Activated gamma-delta T cell treated with Interleukin-2 at 50 U/mL for 16 hours (primary cell): ENCODE measurements around the gene TCF12.

Source experiments
- DNase-seq: peaks from one replicate; pipeline ENCODE4 v3.0.0-alpha.2; 2020

TCF12 gene

DNA sequence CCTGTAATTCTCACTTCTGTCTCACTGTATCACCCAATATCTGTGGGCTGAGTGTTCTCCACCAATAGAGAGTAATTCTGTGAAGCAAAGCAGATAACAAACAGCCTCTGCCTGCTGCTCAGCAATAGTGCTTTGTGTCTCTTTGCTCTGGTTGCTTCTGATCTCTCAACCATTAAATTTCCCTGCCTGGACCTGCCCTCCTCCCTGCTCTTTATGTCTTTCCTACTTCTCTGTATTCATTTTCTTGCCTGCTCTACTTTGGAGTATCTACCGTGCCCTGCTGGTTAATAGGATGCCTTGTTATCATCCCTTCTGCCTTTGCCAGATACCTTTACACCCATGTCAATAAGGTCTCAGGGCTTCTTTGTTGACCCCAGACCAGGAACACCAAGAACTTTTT is 355.0 kb downstream of the TCF12 start:
- DNase-seq = no peak

DNA sequence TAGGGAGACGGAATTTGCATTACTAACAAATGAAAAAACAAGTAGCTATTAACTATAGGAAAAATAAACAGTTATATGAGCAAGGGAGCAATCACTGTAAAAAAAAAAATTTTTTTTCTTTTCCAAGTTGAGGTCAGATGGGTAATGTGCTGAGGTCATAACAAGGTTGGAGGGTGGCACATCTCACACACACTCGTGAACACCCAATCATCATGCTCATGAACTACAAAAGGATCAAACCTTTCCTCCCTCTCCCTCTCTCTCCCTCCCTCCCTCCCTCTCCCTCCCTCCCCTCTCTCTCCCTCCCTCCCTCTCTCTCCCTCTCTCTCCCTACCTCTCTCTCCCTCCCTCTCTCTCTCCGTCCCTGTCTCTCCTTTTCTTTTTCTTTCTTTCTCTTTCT is 360.0 kb downstream of the TCF12 start:
- DNase-seq = no peak

DNA sequence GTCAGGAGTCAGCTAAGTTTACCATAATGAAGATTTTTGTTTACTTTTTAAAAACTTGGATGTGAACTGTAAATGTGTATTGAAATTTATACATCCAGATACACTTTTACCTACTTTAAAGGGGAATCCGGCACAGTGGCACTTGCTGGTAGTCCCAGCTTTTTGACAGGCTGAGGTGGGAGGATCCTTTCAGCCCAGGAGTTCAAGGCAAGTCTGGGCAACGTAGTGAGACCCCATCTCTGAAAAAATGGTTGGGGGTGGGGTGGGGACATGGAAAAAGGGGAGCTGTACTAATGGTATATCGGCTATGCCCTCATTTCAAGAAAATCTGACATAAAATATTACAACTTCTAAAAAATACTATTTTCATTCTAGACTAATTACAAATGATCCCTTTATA is 362.0 kb downstream of the TCF12 start:
- DNase-seq = no peak

DNA sequence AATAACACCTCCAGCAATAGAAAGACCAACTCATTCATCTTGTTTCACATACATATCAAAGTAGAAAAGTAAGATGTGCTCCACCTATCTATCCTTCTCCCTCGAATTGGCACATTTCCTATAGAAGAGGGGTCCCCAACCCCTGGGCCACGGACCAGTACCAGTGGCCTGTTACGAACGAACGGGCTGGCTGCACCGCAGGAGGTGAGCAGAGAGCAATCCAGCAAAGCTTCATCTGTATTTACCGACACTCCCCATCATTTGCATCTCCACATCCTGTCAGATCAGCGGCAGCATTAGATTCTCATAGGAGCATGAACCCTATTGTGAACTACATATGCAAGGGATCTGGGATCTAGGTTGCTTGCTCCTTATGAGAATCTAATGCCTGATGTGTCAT is 362.9 kb downstream of the TCF12 start:
- DNase-seq = no peak

DNA sequence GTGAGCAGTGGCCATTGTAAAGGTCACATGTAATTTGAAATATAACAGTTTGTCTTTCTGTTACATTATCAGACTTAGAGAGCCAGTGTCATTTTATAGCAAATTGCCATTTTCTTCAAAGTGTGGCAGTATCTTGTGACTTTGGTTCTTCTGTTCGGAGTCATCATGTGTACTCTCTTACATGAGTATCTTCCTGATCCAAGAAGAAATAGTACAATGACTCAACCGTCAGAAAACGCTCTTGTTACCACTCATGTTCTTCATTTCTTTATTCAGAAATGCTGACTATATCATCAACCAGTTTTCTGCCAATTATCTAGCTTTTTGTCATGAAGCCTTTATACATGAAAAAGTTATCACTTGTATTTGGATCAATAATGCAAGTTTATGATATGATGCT is 364.2 kb downstream of the TCF12 start:
- DNase-seq = no peak

DNA sequence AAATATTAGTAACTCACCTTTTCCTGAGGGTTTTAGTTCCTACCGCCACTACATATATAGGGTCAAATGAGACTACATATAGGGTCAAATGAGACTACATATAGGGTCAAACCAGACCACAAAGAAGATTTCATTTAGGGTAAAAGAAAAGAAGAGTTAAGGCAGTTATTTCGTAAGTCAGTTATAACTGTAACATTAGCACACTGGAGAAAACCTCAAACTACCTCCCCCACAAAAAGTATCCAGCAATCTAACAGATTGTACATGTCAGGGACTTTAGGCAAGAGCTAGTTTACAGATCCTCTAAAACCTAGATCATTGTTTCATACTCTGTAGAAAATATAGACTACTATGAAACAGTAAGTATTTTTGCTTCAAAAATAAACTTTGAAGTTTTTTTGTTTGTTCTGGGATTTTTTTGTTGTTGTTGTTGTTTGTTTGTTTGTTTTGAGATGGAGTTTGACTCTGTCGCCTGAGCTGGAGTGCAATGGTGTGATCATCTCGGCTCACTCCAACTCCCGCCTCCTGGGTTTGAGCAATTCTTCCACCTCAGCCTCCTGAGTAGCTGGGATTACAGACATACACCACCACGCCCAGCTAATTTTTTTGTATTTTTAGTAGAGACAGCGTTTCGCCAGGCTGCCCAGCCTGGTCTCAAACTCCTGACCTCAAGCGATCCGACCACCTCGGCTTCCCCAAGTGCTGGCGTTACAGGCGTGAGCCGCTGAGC is 365.5 kb downstream of the TCF12 start:
- no peak for DNase-seq

DNA sequence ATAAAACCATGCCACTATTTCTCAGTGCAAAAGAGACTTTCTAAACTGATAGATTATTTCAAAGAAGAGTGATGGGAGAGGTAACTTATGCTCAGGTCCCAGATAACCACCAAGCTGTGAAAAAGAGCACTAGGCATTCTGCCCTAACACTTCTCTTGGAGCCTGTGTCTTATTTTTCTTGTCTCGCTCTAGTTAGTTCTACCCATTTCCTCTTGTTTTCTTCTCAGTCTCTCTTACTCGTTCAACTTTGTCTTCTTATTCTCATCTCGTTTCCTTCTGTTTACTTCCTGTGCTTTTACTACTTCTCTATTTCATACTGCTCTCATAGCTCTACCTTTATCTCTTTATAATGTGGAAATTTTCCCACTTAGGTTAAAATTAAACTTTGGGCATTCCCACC is 366.1 kb downstream of the TCF12 start:
- DNase-seq = no peak

DNA sequence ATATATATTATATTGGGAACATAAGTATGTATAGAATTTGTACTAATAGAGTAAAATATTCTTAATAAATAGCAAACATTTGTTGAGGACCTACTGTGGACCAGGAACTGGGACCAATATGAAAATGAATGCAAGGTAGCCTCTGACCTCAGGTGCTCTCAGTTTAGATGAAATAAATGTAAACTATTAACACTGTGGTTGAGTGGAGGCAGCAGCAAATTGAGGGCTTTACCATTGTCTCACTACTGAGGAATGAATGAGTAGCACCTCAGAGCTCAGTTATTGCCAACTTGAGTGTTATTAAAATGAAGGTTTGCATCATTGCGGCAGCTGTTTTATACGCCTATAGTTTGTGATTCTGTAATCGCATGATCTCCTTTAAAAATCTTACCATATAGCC is 366.9 kb downstream of the TCF12 start:
- no peak for DNase-seq

DNA sequence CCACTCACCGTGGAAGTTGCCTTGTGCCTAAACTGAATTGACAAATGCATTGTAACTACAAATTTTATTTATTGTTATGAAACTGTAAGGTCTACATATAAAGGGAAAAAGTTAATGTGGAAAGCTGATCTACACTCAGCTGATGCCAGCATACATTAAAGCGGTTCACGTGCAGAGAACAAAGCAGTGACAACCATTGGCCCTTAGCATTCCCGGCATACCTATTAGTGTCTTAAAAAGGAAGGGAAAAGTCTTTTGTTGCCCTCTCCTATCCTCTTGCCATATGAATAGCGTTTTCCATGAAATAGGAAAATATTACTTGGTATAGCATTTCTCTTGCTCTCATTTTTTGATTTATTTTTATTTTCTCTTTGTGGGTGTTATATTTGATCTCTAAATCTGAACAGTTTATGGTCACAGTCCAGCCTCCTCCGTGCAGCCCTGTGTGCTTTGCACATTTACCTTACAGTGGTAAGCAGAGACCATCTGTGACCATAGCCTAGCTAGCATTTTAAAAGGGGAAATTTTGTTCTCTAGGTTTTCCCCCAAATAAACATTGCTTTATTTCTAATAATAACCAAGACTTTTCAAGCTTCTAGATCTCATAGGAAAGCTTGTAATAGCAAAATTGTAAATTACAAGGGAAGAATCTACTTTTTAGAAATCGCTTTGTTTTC is 368.1 kb downstream of the TCF12 start:
- no peak for DNase-seq

DNA sequence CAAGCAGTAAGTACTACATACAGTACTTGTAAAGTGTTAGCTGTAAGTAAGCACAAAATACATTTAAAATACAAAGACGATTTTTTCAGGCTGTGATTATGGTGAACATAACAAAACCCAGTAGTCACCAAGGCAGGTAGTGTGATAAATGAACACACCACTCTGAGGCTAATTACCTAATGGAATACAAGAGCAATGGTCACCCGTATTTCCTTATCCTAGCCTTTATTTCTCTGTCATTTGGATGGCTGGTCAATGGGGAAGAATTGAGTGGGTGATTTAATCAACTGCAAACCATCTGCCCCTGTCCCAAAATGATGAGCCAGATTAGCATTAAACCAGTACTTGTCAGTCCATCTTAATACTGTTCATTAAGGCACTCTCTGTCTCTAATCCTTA is 368.7 kb downstream of the TCF12 start:
- DNase-seq = no peak

DNA sequence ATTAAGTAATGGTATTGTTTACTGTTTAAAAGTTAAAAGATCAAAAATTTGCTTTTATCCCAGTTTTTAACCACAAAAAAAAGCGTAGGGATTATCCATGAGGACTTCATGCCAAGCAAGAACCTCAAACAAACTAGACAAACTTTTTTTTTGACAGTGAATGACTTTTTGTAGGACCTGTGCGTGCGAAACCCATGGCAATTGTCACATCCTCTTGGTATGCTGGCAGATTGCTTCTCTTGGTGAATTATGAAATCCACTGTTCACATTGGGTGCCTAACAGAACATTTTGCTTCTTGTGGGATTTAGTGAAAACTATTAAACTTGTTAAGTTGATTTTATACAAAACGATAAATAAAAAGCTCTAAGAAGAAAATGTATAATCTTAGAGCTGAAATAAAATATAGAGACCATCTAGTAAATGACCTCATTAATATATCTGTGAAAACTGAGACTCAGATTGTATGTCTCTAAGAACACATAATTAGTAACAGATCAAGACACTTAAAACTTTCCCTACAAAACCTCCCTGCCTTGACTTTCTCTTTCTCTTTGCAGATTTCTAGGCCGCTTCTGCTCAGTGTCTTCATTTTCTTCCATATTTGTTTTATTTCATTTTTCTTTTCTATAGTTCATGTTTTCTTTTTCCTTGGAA is 370.6 kb downstream of the TCF12 start:
- no peak for DNase-seq

DNA sequence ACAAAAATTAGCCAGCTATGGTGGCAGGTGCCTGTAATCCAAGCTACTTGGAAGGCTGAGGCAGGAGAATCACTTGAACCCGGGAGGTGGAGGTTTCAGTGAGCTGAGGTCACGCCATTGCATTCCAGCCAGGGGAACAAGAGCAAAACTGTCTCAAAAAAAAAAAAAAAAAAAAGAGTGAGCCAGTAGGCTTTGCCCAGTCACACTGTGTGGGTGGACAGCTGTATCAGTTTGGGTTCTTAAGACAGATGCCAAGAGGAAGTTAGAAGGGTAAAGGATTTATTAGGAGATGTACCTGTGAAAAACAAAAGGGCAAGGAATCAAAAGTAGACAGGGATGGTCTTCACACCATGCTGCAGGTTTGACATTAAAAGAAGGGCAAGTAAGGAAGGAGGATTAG is 371.7 kb downstream of the TCF12 start:
- DNase-seq = no peak

DNA sequence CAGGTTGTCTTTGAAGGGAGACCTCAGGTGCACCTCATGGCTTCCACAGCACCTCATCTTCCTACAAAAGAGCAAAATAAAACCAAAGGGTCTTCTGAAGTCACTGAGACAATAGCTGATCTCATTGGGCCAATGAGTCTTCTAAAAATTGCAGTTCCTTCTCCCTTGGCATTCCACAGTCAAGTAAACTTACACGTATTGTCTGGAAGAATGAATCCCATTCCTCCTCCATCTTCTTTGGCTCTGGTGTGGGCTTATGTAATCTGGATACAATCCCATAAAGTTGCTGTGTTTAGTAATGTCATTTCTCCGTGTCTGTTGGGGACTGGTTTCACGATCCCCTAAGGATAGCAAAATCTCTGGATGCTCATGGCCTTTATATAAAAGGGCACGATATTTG is 372.4 kb downstream of the TCF12 start:
- no peak for DNase-seq

DNA sequence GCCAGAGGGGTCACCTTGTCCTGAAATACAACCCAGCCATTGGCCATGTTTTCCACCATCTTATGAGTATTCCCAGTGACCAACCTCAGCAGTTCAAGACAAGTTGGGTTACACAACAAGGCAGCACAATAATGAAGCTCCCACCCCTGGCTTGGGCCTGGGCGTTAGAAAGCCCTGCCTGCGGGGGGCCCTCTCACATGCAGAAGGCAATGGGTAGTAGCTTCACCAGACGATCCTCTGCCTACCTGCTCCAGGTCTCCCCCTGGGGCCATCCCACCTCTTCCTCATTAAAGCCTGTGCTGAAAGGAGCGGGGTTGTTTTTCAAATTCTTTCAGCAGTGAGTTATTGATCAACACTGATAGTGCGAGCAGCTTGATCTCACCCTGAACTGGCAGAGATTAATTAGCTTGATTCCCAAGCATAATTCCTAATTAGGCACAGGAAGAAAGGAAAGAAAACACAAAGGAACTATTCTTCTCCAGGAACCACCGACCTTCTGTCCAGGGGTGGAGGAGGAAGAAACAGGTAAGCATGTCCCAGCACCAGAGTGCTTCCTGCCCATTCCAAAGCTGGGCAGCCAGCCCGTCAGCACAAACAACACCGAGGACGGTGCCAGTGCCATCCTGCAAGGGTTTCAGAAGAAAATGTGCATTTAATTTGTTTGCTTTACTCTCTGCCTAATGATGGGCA is 378.2 kb downstream of the TCF12 start:
- no peak for DNase-seq

DNA sequence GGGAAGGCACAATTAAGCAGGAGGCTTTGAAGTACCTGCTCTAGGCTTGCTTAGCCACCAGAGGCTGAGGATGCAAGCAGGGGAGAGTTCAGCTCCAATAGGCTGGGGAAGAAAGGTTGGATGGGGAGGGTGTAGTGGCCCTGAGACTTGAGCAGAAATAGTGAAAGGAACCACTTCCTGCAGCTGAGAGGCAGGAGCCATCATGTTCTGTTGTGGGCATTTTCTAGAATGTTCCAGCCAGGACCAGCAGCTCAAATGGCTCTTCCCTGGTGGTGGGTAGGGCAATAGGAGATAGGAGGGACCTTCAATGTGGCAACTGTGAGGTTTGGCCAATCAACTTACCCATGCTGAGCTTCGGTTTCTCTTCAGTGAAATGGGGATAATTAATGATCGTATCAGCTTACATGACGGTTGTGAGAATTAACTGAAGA is 378.7 kb downstream of the TCF12 start:
- DNase-seq = no peak

DNA sequence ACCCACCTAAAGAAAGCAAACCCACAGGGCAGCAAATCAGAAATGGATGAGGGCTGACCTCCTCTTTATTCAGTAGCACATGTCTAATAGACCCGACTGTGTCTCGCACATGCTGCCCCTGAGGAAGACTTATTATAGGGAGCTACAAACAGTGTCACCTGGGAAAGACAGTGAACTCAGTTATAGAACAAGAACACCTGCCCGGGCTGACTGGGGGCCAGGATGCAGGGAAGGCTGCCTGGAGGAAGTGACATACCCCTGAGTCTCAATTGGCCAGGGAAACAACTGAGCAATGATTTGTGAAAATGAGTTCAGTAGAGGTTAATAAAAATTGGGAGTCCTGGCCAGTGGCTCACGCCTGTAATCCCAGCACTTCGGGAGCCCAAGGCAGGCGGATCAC is 379.2 kb downstream of the TCF12 start:
- DNase-seq = no peak

DNA sequence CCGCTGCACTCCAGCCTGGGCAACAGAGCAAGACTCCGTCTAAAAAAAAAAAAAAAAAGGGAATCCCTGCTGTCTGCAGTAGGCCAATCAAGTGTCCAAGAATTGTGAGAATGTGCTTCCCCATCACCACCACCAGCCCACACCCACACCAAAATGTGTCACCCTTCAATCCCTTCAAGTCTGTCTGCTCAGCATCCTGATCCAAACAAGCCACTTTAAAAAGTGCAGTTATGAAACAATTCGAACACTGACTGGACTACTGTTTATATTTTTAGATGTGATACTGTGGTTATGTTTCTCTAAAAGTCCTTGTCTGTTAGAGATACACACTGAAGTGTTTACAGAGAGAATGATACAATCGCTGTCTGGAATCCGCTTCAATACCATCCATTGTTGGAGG is 379.8 kb downstream of the TCF12 start:
- DNase-seq = no peak

DNA sequence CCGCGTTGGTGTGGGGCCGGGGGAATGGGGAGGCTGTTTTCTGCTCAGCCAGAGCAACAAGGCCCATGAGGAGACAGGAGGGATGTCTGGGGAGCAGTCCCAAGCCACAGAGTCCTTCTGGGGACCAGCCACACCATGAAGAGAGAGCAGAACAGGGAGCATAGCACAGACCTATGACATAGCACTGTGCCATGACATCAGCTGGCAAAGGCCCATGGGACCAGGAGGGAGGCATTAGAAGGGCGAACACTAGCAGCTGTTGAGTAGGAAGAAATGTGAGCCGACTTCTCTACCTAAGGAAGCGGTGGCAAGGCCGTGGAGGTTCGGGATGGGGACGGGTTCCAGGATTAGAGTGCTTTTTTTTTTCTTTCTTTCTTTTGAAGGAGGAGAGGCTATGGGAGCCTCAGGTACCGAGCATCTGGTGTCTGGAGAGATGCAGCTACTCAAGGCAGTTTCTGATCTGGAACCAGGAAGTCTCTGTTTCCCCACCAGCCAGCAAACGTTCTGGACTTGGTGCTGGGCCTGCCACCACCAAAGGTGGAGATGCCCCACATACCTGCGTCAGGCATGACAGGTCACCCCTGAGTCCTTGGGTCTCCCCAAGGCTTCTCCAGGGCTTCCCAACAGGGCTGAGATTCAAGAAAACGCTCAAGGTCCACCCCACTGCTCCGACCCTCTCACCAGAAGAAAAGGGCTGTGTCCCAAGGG is 380.6 kb downstream of the TCF12 start:
- no peak for DNase-seq

DNA sequence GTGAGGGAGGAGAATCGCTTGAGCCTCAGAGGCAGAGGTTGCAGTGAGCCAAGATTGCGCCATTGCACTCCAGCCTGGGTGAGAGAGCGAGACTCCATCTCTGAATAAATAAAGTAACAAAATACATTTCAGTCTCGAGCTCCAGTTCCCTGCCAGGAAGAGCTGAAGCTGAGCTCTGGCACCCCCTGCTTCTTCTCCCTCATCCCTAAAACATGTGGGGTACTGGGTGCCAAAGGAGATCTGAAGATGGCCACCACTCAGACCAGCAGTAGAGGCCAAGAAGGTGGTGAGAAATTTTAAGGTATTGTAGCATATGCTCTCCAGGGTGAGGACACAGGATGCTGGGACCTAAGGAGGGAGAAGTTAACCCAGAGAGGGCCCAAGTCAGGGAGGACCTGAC is 382.9 kb downstream of the TCF12 start:
- no peak for DNase-seq

DNA sequence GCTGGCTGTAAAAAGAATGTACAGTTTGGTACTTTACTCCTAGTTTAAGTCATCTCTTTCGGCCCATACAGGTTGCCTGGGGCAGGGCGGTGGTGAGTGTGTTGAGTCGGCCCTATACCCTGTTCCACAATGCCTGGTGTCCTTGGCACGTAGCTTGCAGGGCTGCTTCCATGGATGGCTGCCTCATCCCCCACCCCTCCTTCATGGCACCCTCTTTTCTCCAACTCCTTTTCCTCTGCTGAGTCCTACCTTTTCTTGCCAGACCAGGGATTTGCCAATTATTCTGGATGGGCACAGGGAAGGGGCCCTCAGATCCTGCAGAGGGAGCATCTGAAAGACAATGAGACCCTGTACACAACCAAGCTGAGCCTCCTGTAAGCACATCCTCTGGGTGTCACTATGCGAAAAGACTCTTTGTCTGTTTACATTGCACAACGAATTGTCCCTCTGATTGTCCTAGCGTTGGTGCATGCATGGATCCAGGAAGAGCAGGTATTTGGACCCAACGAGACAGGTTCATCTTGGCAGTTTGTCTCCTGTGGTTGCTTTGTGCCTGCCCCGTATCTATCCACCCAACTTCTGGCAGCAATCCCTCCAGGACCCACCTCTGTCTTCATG is 384.3 kb downstream of the TCF12 start:
- no peak for DNase-seq

DNA sequence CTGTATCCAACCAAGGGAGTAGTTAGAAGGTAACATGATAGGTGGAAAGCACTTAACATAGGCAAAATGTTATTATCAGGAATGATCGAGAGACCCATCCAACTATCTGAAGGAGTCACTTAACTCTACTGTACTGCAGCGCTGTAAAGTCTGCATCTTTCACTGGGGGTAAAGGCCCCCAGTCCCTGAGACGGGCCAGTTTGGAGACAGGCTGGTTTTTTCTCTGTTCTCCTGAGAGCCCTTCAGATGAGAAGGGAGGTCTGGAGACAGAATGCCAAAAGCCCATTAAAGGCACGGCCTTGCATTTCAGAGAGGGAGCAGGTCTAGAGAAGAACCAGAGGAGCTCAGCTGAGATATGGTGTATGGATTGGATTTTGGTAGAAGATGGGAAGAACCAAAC is 386.6 kb downstream of the TCF12 start:
- no peak for DNase-seq

DNA sequence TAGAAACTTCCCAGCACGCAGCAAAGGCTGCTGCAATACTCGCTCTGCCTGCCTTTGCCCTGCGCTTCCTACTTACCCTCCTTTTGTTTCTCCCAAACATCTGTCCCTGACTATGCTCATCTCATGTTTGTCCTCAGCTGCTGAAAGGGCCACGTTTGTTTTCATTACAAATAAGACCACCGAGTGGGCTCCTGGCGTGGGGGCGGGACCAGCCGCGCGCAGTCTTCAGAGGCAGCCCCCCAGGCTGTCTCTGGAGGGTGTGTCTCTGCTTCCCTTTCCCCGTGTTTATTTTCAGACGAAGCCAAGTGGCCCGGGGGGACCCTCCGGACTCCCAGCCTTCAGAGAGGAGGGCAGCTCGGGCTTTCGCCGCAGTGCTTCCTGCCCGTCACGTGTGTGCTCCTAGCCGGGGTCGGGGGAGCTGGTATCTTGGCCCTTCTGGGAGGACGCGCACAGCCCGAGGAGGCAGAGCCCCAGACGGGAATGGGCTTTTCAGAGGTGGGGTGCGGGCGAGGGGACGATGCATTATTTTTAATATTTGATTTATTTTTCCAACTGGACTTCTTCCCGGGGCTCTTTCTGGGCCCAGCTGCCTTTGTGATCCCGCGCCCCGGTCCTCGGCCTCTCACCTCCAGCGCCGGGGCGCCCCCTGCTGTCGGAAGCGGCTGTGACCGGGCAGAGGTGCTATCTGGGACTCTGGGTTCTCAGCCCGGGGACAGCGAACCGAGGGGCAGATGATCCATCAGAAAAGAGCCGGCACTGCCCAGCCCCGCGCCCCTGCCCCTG is 387.9 kb downstream of the TCF12 start:
- DNase-seq = peak; percentile 85
